ENCODE measurements around the gene NFATC2. TPM values are rescaled to one million over a fixed set of nuclear protein-coding genes. Genes with fewer than 3 reads are reported as not detected.

The NFATC2 gene
- total and polyA plus RNA-seq, 2 of the 4 experiments (the other 2 are of a cell fraction) = 0.18 to 0.38 TPM

DNA sequence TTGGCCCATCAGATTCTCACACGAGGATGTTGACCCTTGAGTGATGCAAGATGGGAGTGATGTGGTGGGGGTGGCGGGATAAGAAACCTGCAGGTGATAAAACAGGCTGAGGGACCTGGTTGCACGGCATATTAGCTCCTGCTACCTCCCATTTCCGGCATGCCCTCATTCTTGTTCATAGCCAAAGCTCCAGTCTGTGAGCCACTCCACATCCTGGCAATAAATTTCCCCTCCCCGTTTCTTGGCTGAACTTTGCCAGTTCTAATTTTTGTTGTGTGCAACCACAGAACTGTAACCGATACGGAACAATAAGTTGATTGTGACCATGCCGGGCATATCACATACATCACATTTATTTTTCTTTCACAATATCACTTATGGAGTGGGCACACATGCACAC, 41.6 kb upstream of the NFATC2 start:
- H4K20me1 ChIP-seq (ENCODE audit: insufficient read depth, low read length) = no peaks in the 10 kb centered on the region
- no peak overlapping the region for H4K5ac ChIP-seq (ENCODE audit: low read depth, low read length)
- no peak overlapping the region for H4K91ac ChIP-seq (ENCODE audit: insufficient read depth, low read depth, low read length)
- no TSS peak for BruUV-seq (replicated peaks)
- H3K9me3 ChIP-seq (ENCODE audit: control insufficient read depth, insufficient read depth, low read length) = no peaks in the 10 kb centered on the region
- CTCF ChIA-PET = no interaction called here
- no peak overlapping the region for H2BK5ac ChIP-seq (ENCODE audit: low read depth, low read length, poor library complexity, severe bottlenecking)
- no peak overlapping the region for H3K14ac ChIP-seq (replicated peaks; ENCODE audit: low read depth, low read length)
- H3K56ac ChIP-seq (ENCODE audit: extremely low read depth, insufficient read depth, low read length) = no peak overlapping the region
- no peak overlapping the region for H3K18ac ChIP-seq (ENCODE audit: low read depth, low read length)
- ATAC-seq (ENCODE audit: low read depth) (no peak), DNase-seq (no peak)
- no peak overlapping the region for H4K8ac ChIP-seq (ENCODE audit: low read depth in 2 of 2, low read length in 2 of 2)
- POLR2A ChIA-PET (ENCODE audit: unreplicated experiment) = no interaction called here
- H2AK5ac ChIP-seq (ENCODE audit: low read depth, low read length) = no peak overlapping the region
- H2BK20ac ChIP-seq (ENCODE audit: low read depth, low read length) = no peak overlapping the region
- no peaks in the 10 kb centered on the region for H3K79me1 ChIP-seq (ENCODE audit: low read depth in 1 of 2, low read length in 2 of 2)
- TF ChIP-seq BHLHE40 (IDR thresholded peaks at IDR 0.05; ENCODE audit: low read depth, low read length) (no peak), MAZ (IDR thresholded peaks at IDR 0.05; ENCODE audit: borderline replicate concordance, low read depth, low read length) (no peak), FOS (IDR thresholded peaks at IDR 0.05; ENCODE audit: low read depth, low read length) (no peak), POLR2A (IDR thresholded peaks at IDR 0.05; ENCODE audit: low read depth, low read length) (no peak), RFX5 (IDR thresholded peaks at IDR 0.05; ENCODE audit: low read depth, low read length) (no peak), NFE2L2 (IDR thresholded peaks at IDR 0.05; ENCODE audit: low read depth, low read length) (no peak), SMC3 (IDR thresholded peaks at IDR 0.05; ENCODE audit: low read depth, low read length) (no peak), RAD21 (IDR thresholded peaks at IDR 0.05; ENCODE audit: low read length) (no peak), CEBPB (IDR thresholded peaks at IDR 0.05; ENCODE audit: low read depth, low read length) (no peak), CHD1 (IDR thresholded peaks at IDR 0.05; ENCODE audit: low read depth, low read length) (no peak)
- TF ChIP-seq, protein P1, sequence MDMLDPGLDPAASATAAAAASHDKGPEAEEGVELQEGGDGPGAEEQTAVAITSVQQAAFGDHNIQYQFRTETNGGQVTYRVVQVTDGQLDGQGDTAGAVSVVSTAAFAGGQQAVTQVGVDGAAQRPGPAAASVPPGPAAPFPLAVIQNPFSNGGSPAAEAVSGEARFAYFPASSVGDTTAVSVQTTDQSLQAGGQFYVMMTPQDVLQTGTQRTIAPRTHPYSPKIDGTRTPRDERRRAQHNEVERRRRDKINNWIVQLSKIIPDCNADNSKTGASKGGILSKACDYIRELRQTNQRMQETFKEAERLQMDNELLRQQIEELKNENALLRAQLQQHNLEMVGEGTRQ (IDR thresholded peaks at IDR 0.05; ENCODE audit: low read depth, low read length) = no peak
- TF ChIP-seq, protein P2, sequence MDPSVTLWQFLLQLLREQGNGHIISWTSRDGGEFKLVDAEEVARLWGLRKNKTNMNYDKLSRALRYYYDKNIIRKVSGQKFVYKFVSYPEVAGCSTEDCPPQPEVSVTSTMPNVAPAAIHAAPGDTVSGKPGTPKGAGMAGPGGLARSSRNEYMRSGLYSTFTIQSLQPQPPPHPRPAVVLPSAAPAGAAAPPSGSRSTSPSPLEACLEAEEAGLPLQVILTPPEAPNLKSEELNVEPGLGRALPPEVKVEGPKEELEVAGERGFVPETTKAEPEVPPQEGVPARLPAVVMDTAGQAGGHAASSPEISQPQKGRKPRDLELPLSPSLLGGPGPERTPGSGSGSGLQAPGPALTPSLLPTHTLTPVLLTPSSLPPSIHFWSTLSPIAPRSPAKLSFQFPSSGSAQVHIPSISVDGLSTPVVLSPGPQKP (IDR thresholded peaks at IDR 0.05; ENCODE audit: borderline replicate concordance, low read depth, low read length) = no peak
- WGBS, 2 experiments (ENCODE audit: extremely low coverage in 2 of 2, insufficient read length in 1 of 2) = 100% methylated on average over 1 of the region's 8 CpGs; no CpG with 5 or more reads in 1 of the 2 experiments
- no peaks in the 10 kb centered on the region for H3K27me3 ChIP-seq (ENCODE audit: control insufficient read depth, insufficient read depth, low read length)
- no peak overlapping the region for H2AK9ac ChIP-seq (replicated peaks; ENCODE audit: low read depth, low read length, poor library complexity)
- H3K9me1 ChIP-seq (ENCODE audit: insufficient read depth, low read length) = peaks cover 1% of the 10 kb centered on the region
- H3K9ac ChIP-seq (ENCODE audit: low read depth, low read length) = no peak overlapping the region
- H3K27ac ChIP-seq (ENCODE audit: insufficient read depth, low read length) = no peak overlapping the region
- no peak overlapping the region for H2AFZ ChIP-seq (replicated peaks; ENCODE audit: low read length, poor library complexity)
- no peak overlapping the region for H2BK15ac ChIP-seq (ENCODE audit: low read depth, low read length)
- dilution Hi-C loops (cut with HindIII; ENCODE audit: low sequenced_read_pairs, unreplicated experiment) = loop anchor here (25.0 kb wide), 1 partner anchor 172 kb away; no protein-coding TSS in a partner anchor
- H3K4me1 ChIP-seq (ENCODE audit: control insufficient read depth, insufficient read depth, low read length) = peaks cover 3% of the 10 kb centered on the region; the same call in 1 of the 2 replicates
- no peak overlapping the region for H3K4ac ChIP-seq (ENCODE audit: low read depth, low read length)
- in situ Hi-C loops (cut with MboI; ENCODE audit: low sequenced_read_pairs) = no loop called here
- H3K4me3 ChIP-seq (ENCODE audit: insufficient read depth, low read depth, low read length) = no peak overlapping the region
- H3K36me3 ChIP-seq (ENCODE audit: control insufficient read depth, insufficient read depth, low read length) = no peaks in the 10 kb centered on the region
- H2BK120ac ChIP-seq (ENCODE audit: low read depth, low read length) = no peak overlapping the region
- intact Hi-C loops (cut with micrococcal nuclease) = no loop called here
- no peak overlapping the region for H3K4me2 ChIP-seq (ENCODE audit: low read depth, low read length)
- H3K23ac ChIP-seq (ENCODE audit: low read depth, low read length) = no peak overlapping the region

Measured in IMR-90 (cell line).